KOPT-K1 (cell line): ENCODE results near the gene THBS3.
"Not testable (repeated sequence)": the region's sequence is repeated elsewhere in the genome, so short reads cannot be mapped to it uniquely, and the experiment has no call there.

Source experiments
- H3K27ac ChIP-seq: fragments of 200-600 bp; sonication (generic); 2 replicates; pipeline ENCODE4 v1.5.1; 2016; ENCODE audit warnings: antibody characterized with exemption, mild to moderate bottlenecking, low read depth, low read length; ENCODE audit not compliant: poor library complexity, severe bottlenecking
- H3K36me3 ChIP-seq: fragments of 200-600 bp; sonication (generic); 2 replicates; pipeline ENCODE4 v1.5.1; 2017; ENCODE audit warnings: antibody characterized with exemption, mild to moderate bottlenecking, low read length, moderate library complexity; ENCODE audit not compliant: insufficient read depth
- H3K9me3 ChIP-seq: fragments of 200-600 bp; sonication (generic); 2 replicates; pipeline ENCODE4 v1.5.1; 2017; ENCODE audit warnings: antibody characterized with exemption, low read length, mild to moderate bottlenecking; ENCODE audit not compliant: insufficient read depth, poor library complexity, severe bottlenecking

The THBS3 gene

DNA sequence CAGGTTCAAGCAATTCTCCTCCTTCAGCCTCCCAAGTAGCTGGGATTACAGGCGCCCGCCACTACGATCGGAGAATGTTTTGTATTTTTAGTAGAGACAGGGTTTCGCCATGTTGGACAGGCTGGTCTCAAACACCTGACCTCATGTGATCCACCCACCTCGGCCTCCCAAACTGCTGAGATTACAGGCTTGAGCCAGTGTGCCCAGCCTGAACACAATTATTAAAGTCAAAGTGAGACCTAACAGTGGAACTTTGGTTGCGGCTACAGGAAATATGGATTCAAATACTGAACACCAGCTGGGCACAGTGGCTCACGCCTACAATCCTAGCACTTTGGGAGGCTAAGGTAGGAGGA lies 17.7 kb upstream of the THBS3 start:
- Histone ChIP-seq H3K27ac (peak overlapping the region; percentile 97), H3K36me3 (peaks cover 25% of the 10 kb centered on the region; the same call in 1 of the 2 replicates)
- H3K9me3 ChIP-seq: not testable (repeated sequence)

DNA sequence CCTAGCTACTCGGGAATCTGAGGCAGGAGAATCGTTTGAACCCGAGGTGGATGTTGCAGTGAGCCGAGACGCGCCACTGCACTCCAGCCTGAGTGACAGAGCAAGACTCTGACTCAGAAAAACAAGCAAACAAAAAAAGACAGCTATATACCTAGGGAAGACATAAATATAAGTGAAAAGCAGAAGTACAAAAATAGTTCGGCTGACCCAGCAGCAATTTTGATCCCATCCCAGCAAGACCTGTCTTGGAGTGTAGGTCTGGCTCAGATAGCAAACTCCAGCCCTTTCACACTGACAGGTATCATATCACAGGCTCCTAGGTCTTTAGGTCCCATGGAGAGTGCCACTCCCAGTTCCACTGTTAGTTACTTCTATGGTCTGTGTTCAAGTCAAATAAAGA lies 15.3 kb upstream of the THBS3 start:
- no peaks in the 10 kb centered on the region for H3K9me3 ChIP-seq
- no peak overlapping the region for H3K27ac ChIP-seq
- H3K36me3 ChIP-seq: peaks cover 25% of the 10 kb centered on the region; the same call in 1 of the 2 replicates

DNA sequence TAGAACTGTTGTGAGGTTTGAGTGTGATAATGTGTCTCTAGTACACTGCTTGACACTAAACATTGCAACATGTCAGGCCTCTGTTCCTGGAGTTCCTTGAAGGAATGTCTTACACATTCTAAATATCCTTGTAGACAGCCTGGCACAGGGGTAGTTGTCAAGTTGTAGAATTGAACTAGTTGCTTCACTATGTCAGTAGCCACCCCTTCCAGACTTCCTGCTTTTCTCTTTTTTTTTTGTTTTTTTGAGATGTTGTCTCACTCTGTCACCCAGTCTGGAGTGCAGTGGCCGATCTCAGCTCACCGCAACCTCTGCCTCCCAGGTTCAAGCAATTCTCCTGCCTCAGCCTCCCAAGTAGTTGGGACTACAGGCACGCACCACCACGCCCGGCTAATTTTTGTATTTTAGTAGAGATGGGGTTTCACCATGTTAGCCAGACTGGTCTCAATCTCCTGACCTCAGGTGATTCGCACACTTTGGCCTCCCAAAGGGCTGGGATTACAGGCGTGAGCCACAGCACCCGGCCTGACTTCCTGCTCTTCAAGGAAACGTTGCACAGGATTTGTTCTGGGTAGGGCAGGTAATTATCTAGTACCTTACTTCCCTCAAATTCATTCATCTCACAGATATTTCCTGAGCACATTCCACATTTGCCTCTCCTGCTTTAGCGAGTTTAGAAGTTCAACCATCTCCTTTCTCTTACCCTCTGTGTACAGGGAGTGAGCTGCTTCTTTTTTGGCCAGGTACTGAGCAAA lies 12.7 kb upstream of the THBS3 start:
- H3K27ac ChIP-seq, H3K9me3 ChIP-seq: not testable (repeated sequence)
- H3K36me3 ChIP-seq: peaks cover 33% of the 10 kb centered on the region; the same call in 1 of the 2 replicates

DNA sequence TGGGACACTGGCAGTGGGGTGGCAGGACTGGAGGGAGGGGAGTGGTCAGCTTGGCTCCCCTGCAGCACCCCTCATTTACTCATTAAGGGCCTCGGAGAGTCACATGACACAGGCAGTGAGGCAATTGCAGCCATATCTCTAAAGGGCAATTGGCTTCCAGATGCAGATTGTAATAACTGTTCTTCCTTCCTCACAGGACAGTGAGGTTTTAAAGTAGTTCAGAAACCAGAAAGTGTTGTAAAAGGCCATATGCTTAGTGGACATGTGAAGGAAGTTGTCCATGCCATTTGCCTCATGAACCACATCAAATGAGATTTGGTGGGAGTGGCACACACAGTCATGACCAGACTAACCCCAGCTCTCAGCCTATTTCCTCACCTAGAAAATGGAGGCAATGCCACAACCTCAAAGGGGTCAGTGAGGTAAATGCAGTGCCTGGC lies 11.9 kb upstream of the THBS3 start:
- H3K27ac ChIP-seq: no peak overlapping the region
- peaks cover 33% of the 10 kb centered on the region; the same call in 1 of the 2 replicates for H3K36me3 ChIP-seq

DNA sequence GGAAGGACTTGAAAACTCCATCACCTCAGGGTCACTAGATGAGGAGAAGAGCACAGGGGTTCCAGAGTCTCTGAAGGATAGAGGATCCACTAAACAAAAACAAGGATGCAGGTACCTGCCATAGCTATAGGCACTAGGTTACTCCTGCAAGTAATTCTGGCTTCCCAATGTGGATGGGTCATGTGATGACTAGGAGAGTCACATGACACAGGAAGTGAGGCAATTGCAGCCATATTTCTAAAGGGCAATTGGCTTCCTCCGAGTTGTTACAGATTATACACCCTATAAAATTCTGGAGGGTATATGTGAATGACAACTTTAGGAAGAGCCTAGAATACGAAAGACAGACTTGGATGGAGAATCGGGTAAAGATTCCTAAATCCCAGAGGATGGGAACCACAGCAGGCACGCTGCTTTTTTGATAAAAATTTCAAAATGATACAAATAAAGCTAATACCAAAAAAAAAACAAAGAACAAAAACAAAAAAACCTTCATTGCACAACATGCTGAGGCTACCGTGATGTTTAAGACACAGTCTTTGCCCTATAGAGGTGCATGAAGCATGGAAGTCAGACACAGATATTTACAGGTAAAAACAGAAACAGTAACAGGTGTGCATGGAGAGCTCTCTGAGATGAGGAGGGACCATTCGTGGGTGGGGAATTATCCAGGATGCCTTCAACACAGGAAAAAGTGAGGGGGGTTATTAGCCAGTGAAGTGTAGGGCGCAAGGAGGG lies 11.3 kb upstream of the THBS3 start:
- Histone ChIP-seq H3K9me3 (no peaks in the 10 kb centered on the region), H3K27ac (no peak overlapping the region), H3K36me3 (peaks cover 27% of the 10 kb centered on the region; the same call in 1 of the 2 replicates)

More for the DNA sequence above, 11.9 kb upstream of the THBS3 start:
- H3K9me3 ChIP-seq: no peaks in the 10 kb centered on the region

GRCh38 chr1:155214702-155215101 lies 7.0 kb upstream of the THBS3 start:
- not testable (repeated sequence) for H3K27ac ChIP-seq, H3K9me3 ChIP-seq
- H3K36me3 ChIP-seq: peaks cover 21% of the 10 kb centered on the region; the same call in 1 of the 2 replicates

DNA sequence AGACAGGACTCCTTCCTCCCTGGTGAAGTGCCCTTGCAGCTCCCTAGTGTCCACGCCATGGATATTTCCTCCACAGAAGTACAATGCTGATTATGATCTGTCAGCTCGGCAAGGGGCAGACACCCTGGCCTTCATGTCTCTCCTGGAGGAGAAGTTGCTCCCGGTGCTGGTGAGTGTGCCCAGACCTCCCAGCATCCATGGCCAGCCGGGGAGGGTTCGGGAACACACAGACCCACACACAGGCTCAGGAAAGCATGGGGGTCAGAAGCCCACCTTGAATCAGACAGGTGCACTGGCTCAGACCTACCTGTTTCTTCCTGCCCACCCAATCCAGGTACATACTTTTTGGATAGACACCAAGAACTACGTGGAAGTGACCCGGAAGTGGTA lies 4.3 kb upstream of the THBS3 start:
- not testable (repeated sequence) for H3K9me3 ChIP-seq, H3K27ac ChIP-seq
- peaks cover 16% of the 10 kb centered on the region; the same call in 1 of the 2 replicates for H3K36me3 ChIP-seq

- not testable (repeated sequence) for H3K9me3 ChIP-seq, H3K27ac ChIP-seq
- peaks cover 16% of the 10 kb centered on the region; the same call in 1 of the 2 replicates for H3K36me3 ChIP-seq
Measured at GRCh38 chr1:155211381-155212050, 3.8 kb upstream of the THBS3 start.

DNA sequence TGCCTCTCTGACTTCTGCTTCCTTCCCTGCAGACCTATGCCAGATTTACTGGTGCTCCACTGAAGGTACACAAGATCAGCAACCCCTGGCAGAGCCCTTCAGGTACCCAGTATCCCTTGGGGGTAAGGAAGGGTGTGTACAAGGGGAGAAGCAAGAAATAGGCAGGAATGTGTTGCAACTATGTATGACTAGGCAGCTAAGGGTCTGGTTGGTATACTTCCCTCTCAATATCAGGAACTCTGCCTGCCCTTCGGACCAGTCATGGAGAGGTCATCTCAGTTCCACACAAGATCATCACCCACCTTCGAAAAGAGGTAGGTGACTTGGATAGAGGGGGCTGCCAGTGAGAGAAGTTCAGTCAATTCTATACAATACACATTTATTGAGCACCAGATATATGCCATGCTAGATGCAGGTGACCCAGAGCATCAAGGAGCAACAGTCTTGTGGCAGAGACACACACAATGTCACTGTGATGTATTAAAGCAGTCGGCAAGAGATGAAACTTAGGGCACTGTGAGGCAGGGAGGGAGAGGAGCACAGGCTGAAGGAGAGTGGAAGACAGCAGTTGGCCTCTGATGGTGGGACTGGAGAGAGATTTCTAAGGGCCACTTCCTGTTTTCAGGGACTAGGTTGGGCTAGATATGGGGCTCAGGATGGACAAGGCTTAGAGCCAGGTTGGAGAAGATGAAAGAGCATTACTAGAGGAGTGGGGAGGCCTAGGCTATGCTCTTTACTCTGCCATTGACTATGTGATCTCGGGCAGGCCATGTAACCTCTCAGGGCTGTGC lies 2.8 kb upstream of the THBS3 start:
- Histone ChIP-seq H3K27ac (no peak overlapping the region), H3K9me3 (no peaks in the 10 kb centered on the region), H3K36me3 (peaks cover 8% of the 10 kb centered on the region; the same call in 1 of the 2 replicates)

GRCh38 chr1:155209312-155209721 lies 1.6 kb upstream of the THBS3 start:
- no peaks in the 10 kb centered on the region for H3K9me3 ChIP-seq
- H3K36me3 ChIP-seq: no peaks in the 10 kb centered on the region; the same call in 1 of the 2 replicates
- H3K27ac ChIP-seq: peak overlapping the region; percentile 73

DNA sequence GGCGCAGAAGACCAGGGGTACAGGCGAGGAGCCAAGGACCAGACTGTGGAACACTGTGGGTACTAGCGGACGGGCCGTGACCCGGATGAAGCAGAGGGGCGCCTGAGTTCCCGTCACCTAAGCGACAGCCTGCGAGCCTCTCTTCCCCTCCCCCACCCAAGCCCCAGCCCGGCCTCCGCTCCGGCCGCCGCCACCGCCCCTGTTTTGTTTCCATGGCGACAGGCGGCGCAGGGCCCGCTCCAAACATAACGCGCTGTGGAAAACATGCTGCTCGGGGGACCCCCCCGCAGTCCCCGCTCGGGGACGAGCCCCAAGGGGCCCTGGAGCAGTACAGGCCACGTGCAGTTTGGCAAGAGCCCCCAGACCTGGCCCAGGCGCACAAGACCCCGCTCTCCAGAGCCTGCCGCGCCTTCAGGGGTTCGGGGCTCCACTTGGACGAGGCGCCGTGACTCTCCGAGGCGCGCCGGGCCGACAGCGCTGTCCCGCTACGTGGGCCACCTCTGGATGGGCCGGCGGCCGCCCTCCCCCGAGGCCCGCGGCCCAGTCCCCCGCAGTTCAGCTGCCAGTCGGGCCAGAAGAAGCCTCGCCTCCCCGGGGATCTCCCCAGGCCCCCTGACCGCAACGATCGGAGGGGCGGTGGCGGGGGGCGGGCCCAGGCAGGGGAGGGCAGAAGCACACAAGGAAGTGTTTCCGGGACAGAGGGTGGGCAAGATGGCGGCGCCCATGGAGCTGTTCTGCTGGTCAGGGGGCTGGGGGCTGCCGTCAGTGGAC lies 1.0 kb upstream of the THBS3 start, which contains the start of gene MTX1:
Gene MTX1 (plus strand): TSS at position 155 of the 771 bp plus-strand sequence. CDS start 110 bp downstream, at position 265.
- H3K9me3 ChIP-seq: no peaks in the 10 kb centered on the region
- H3K27ac ChIP-seq: peak within 1 kb of the TSS; percentile 73
- no peaks in the 10 kb centered on the region; the same call in 1 of the 2 replicates for H3K36me3 ChIP-seq

DNA sequence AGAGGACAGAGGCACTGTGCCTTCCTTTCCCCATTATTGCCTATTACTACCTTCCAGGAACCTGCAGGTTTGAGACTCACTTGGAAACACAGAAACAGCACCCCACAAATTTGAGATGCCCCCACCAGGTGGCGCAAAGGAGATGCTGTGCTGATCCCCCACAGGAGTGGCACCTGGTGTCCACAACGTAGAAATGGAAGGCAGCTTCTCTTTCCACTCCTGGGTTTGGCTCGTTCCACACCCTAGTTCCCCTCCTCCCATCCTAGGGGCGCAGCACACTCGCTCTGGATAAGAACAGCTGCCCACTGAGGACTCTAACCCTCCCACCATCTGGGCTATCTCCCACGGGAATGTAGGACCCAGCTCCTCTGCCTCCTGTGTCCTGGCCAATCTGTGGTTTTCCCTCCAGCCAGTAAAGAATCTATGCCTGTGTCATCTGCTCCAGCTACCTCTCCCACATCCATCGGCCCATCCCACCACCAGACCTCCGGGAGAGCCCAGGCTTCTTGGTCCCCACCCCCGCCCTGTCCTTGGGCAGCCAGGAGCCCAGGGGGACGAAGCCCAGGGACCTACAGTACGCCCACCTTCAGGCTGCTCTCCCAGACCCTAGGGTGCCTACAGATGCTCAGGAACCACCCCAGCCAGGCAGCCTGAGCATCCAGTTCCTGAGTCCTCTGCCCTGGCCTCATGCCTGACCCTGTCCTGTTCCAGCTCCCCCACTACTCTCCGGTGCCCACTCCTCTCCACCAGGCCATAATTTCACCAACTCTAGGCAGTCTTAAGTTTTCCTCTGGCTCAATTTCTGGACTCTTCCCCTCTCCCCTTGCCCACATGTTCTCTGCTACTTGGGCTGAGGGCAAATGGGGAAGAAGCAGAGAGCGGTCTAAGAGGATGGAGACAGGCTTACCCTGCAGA lies 549 bp downstream of the THBS3 start:
- no peaks in the 10 kb centered on the region for H3K9me3 ChIP-seq
- no peaks in the 10 kb centered on the region; the same call in 1 of the 2 replicates for H3K36me3 ChIP-seq
- peak overlapping the region; percentile 11 for H3K27ac ChIP-seq

DNA sequence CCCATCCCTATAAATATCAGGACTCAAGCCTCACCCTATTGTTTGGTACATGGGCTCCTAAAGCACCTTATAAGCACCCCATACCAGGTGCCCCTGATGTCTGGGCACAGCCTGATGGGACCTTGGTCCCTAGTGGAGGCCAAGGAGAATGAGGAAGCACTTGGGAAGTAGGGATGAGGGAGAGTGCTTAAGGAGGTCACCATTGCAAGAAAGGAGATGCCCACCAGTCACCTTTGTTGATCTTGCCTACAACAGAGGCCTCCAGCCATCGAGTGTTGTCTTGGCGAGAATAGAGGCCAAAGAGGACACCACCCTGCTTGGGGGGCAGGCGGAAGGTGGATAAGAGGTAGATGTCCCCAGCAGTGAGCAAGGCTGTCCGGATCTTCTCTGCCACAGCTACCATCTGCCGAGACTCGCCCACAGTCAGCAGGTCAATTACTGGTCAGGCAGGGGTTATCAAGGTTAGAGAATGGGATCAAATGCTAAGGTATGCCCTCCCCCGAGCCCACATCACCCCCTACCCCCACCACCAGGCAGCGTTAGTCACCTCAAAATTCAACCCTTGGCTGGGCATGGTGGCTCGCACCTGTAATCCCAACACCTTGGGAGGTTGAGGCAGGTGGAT lies 1.6 kb downstream of the THBS3 start:
- H3K27ac ChIP-seq: no peak overlapping the region
- no peaks in the 10 kb centered on the region for H3K36me3 ChIP-seq
- no peaks in the 10 kb centered on the region for H3K9me3 ChIP-seq
